K562 (cell line): ENCODE results near the gene NCMAP.

Experiments
- GATA2 ChIP-seq: sonication (generic); formaldehyde crosslinking; IDR thresholded peaks from 2 replicates; pipeline ENCODE4 v1.4.0; 2020; ENCODE audit warnings: mild to moderate bottlenecking, missing genetic modification reagents
- NR2C1 ChIP-seq, 2 experiments: fragments of 450-650 bp; IDR thresholded peaks; 2 replicates each; pipeline ENCODE4 v1.6.1; 2017; ENCODE audit warnings: mild to moderate bottlenecking in 2 of 2, antibody characterized with exemption in 1 of 2, inconsistent platforms in 1 of 2, missing compliant biosample characterization in 1 of 2, missing genetic modification characterization in 1 of 2
- TCF7L2 ChIP-seq: fragments of 150-350 bp; IDR thresholded peaks from 2 replicates; pipeline ENCODE4 v1.6.1; 2016; ENCODE audit warnings: low read depth, mild to moderate bottlenecking, low read length, moderate library complexity
- ZNF3 ChIP-seq: fragments of 250-450 bp; sonication (Bioruptor Pico); IDR thresholded peaks from 2 replicates; pipeline ENCODE4 v1.5.0; 2021; ENCODE audit warnings: mild to moderate bottlenecking, moderate library complexity
- TF ChIP-seq, protein P1 (sequence below), 3 experiments: IDR thresholded peaks in 2 of 3; conservative IDR thresholded peaks in 1 of 3; 2 replicates each; pipeline ENCODE4 v1.5.1; 2011 to 2012; ENCODE audit warnings: low read length in 3 of 3, mild to moderate bottlenecking in 3 of 3, control low read depth in 2 of 3, improper control_type of control experiment in 1 of 3, inconsistent platforms in 1 of 3, low read depth in 1 of 3, mixed read lengths in 1 of 3, moderate library complexity in 1 of 3; ENCODE audit not compliant: insufficient read depth in 2 of 3
- TF ChIP-seq, protein P2 (sequence below): sonication (generic); formaldehyde crosslinking; IDR thresholded peaks from 2 replicates; pipeline ENCODE4 v1.9.0; 2022; ENCODE audit warnings: mild to moderate bottlenecking, missing genetic modification reagents

DNA sequence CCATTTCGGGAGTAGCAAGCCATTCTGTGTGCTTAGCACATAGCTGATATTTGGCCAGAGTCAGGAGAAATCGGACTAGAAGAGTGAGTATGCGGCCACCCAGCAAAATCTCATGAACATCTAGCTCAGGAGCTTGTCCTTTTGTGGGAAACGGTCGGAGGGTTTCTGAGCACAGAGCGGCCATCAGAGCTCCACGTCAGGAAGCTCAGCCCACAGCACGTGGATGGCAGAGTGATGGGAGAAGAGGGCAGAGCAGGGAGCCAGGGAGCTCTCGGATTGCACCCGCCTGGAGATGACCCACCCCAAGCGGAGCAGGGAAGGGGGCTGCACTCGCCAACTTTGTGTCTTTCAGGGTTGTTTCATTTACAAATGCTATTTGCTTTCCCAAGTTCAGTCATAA lies 39.4 kb upstream of the NCMAP start:
- TF ChIP-seq TCF7L2 (no peak), NR2C1 (IDR thresholded peaks at IDR 0.05) (no peak), NR2C1 (tag; IDR thresholded peaks at IDR 0.05) (no peak), ZNF3 (CRISPR knock-in tag) (no peak), GATA2 (CRISPR knock-in tag) (no peak)
- TF ChIP-seq, protein P1, sequence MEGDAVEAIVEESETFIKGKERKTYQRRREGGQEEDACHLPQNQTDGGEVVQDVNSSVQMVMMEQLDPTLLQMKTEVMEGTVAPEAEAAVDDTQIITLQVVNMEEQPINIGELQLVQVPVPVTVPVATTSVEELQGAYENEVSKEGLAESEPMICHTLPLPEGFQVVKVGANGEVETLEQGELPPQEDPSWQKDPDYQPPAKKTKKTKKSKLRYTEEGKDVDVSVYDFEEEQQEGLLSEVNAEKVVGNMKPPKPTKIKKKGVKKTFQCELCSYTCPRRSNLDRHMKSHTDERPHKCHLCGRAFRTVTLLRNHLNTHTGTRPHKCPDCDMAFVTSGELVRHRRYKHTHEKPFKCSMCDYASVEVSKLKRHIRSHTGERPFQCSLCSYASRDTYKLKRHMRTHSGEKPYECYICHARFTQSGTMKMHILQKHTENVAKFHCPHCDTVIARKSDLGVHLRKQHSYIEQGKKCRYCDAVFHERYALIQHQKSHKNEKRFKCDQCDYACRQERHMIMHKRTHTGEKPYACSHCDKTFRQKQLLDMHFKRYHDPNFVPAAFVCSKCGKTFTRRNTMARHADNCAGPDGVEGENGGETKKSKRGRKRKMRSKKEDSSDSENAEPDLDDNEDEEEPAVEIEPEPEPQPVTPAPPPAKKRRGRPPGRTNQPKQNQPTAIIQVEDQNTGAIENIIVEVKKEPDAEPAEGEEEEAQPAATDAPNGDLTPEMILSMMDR (IDR thresholded peaks at IDR 0.05 in 2 of 3, conservative IDR thresholded peaks at IDR 0.05 in 1 of 3; ENCODE audit: insufficient read depth in 2 of 3, low read depth in 1 of 3, low read length in 3 of 3), result no peak
- TF ChIP-seq, protein P2, sequence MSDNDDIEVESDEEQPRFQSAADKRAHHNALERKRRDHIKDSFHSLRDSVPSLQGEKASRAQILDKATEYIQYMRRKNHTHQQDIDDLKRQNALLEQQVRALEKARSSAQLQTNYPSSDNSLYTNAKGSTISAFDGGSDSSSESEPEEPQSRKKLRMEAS (CRISPR knock-in tag), result no peak
